Endothelial cell of umbilical vein (primary cell): Measurements from ENCODE around the gene TBCE. TPM values are rescaled to one million over a fixed set of nuclear protein-coding genes. Genes with fewer than 3 reads are reported as not detected.

ENCODE experiments used
- BruUV-seq: library from RNA; stranded (reverse); fragments of 400-500 nt; replicated peaks from 2 replicates; lab custom pipeline; 2021; lab: Mats Ljungman, UMichigan
- CTCF ChIA-PET: fragments of 300-600, 350-600 bp; sonication (Branson Sonifier 250); formaldehyde crosslinking; loops from one replicate; lab custom pipeline; 2021; ENCODE audit warnings: antibody characterized with exemption, inconsistent platforms; lab: Charles Lee
- POLR2A ChIA-PET: fragments of 300-600, 350-600 bp; sonication (Branson Sonifier 250); formaldehyde crosslinking; loops from one replicate; lab custom pipeline; 2021; ENCODE audit warnings: antibody characterized with exemption, inconsistent platforms; lab: Charles Lee
- DNase-seq: peaks from one replicate; pipeline ENCODE4 v3.0.0-alpha.2; 2011; ENCODE audit warnings: low read depth, low spot score
- FAIRE-seq: peaks from 2 replicates; lab custom pipeline; 2011; peaks lifted over from hg19 to GRCh38; lab: Jason Lieb, UNC
- H2AFZ ChIP-seq: 2 replicates; pipeline ENCODE4 v1.6.0; 2012; ENCODE audit warnings: low read depth, low read length, control low read depth, inconsistent platforms
- H3K27ac ChIP-seq: 2 replicates; pipeline ENCODE4 v1.5.1; 2011; ENCODE audit warnings: low read depth, mild to moderate bottlenecking, control low read depth, low read length, moderate library complexity; ENCODE audit not compliant: insufficient read depth
- H3K27me3 ChIP-seq, 2 experiments: 2 replicates each; pipeline versions ENCODE4 v1.6.0 to v1.6.1; 2011; ENCODE audit warnings: low read length in 2 of 2, mixed read lengths in 1 of 2; ENCODE audit not compliant: control insufficient read depth in 2 of 2, insufficient read depth in 2 of 2
- H3K36me3 ChIP-seq, 2 experiments: 2 replicates in 1 of 2; 3 replicates in 1 of 2; pipeline ENCODE4 v1.5.1; 2011; ENCODE audit warnings: low read length in 2 of 2, mild to moderate bottlenecking in 1 of 2, moderate library complexity in 1 of 2; ENCODE audit not compliant: control insufficient read depth in 2 of 2, insufficient read depth in 2 of 2; ENCODE audit errors: extremely low read depth in 1 of 2
- H3K4me1 ChIP-seq: 3 replicates; pipeline ENCODE4 v1.5.1; 2011; ENCODE audit warnings: mild to moderate bottlenecking, low read length; ENCODE audit not compliant: control insufficient read depth, insufficient read depth; ENCODE audit errors: extremely low read depth
- H3K4me2 ChIP-seq: 2 replicates; pipeline ENCODE4 v1.6.1; 2011; ENCODE audit warnings: low read length, control low read depth, mixed read lengths; ENCODE audit not compliant: insufficient read depth
- H3K4me3 ChIP-seq, 3 experiments: fragments of 200-600 bp in 1 of 3; sonication (generic), shearing (Covaris generic) in 1 of 3; replicated peaks in 1 of 3; 2 replicates each; pipeline ENCODE4 v1.5.1; 2011 to 2016; ENCODE audit warnings: control low read depth in 3 of 3, low read length in 3 of 3, mild to moderate bottlenecking in 2 of 3, inconsistent platforms in 1 of 3, low read depth in 1 of 3, moderate library complexity in 1 of 3; ENCODE audit not compliant: insufficient read depth in 1 of 3
- H3K79me2 ChIP-seq: 2 replicates; pipeline ENCODE4 v1.6.0; 2012; ENCODE audit warnings: low read length, inconsistent platforms; ENCODE audit not compliant: control insufficient read depth, insufficient read depth
- H3K9ac ChIP-seq: replicated peaks from 2 replicates; pipeline ENCODE3; 2011; ENCODE audit warnings: low read length, control low read depth; ENCODE audit not compliant: insufficient read depth; ENCODE audit errors: extremely low read depth
- H3K9me1 ChIP-seq: replicated peaks from 3 replicates; pipeline ENCODE4 v1.6.0; 2011; ENCODE audit warnings: mild to moderate bottlenecking, low read length; ENCODE audit not compliant: control insufficient read depth, insufficient read depth; ENCODE audit errors: extremely low read depth
- H3K9me3 ChIP-seq: replicated peaks from 2 replicates; pipeline ENCODE4 v1.5.1; 2012; ENCODE audit warnings: low read length, inconsistent platforms; ENCODE audit not compliant: control insufficient read depth, insufficient read depth
- H4K20me1 ChIP-seq: replicated peaks from 2 replicates; pipeline ENCODE3; 2011; ENCODE audit warnings: mild to moderate bottlenecking, low read length; ENCODE audit not compliant: control insufficient read depth, insufficient read depth; ENCODE audit errors: extremely low read depth
- CTCF ChIP-seq, 2 donors: IDR thresholded peaks; 1 replicate in 1 of 2; 2 replicates in 1 of 2; pipeline ENCODE4 v1.5.1; 2011; ENCODE audit warnings: low read length in 2 of 2, mild to moderate bottlenecking in 2 of 2, moderate library complexity in 2 of 2, control low read depth in 1 of 2, inconsistent platforms in 1 of 2, low read depth in 1 of 2; ENCODE audit not compliant: insufficient read depth in 1 of 2; ENCODE audit errors: extremely low read depth in 1 of 2
- EZH2 ChIP-seq: IDR thresholded peaks from 2 replicates; pipeline ENCODE4 v1.6.1; 2012; ENCODE audit warnings: borderline replicate concordance, low read depth, mild to moderate bottlenecking, moderate library complexity, low read length, inconsistent platforms; ENCODE audit not compliant: severe bottlenecking
- FOS ChIP-seq: IDR thresholded peaks from 2 replicates; pipeline ENCODE4 v1.6.1; 2011; ENCODE audit warnings: mild to moderate bottlenecking, low read length, moderate library complexity, borderline replicate concordance; ENCODE audit not compliant: insufficient read depth
- GATA2 ChIP-seq: IDR thresholded peaks from 2 replicates; pipeline ENCODE4 v1.7.0; 2011; ENCODE audit warnings: low read depth, mild to moderate bottlenecking, moderate library complexity, mixed read lengths, low read length; ENCODE audit not compliant: insufficient read length, insufficient read depth
- JUN ChIP-seq: IDR thresholded peaks from 2 replicates; pipeline ENCODE4 v1.6.1; 2011; ENCODE audit warnings: borderline replicate concordance, low read depth; ENCODE audit not compliant: insufficient read length, insufficient read depth
- MAX ChIP-seq: IDR thresholded peaks from 2 replicates; pipeline ENCODE4 v1.6.1; 2011; ENCODE audit not compliant: insufficient read depth, insufficient read length
- MYC ChIP-seq: IDR thresholded peaks from one replicate; pipeline ENCODE4 v1.6.1; 2011; ENCODE audit warnings: mild to moderate bottlenecking, low read depth, low read length
- POLR2A ChIP-seq: IDR thresholded peaks from 2 replicates; pipeline ENCODE4 v1.6.1; 2012; ENCODE audit warnings: low read depth, mild to moderate bottlenecking, control low read depth, low read length
- POLR2AphosphoS5 ChIP-seq: IDR thresholded peaks from 2 replicates; pipeline ENCODE4 v1.6.1; 2012; ENCODE audit warnings: low read depth, mild to moderate bottlenecking, control low read depth, low read length, moderate library complexity; ENCODE audit not compliant: insufficient read depth
- dilution Hi-C: fragments of 300-500 bp; cut with MboI; formaldehyde crosslinking; loops from one replicate; pipeline ENCODE4 v1.15.0; 2019; ENCODE audit warnings: low sequenced_read_pairs; ENCODE audit not compliant: extremely low pct_ligation_motif_present
- intact Hi-C: fragments of 100-400 bp; cut with micrococcal nuclease; formaldehyde crosslinking; loops from one replicate; pipeline ENCODE4 v1.10.0; 2022
- polyA plus RNA-seq, 4 experiments: library from polyadenylated mRNA; depleted of rRNA in 3 of 4; stranded (reverse) in 3 of 4; unstranded in 1 of 4; fragments of >200 nt; gene quantifications; 2 replicates each; pipeline versions ENCODE4 v1.2.1 to v1.2.3, GENCODE V29; 2011 to 2012; ENCODE audit warnings: missing spikeins in 1 of 4
- total RNA-seq: library from RNA; stranded (reverse); gene quantifications from 2 replicates; pipeline ENCODE4 v1.2.3, GENCODE V29; 2021

Gene TBCE
- total and polyA plus RNA-seq, 2 donors (not counting 3 experiments of a cell fraction or from before 2014, with no cell fraction given) = 13.7 to 32.6 TPM

GRCh38 chr1:235407419-235407818, 40.2 kb downstream of the TBCE start:
- ChIA-PET POLR2A (no interaction called here), CTCF (interaction anchor here (1.6 kb wide), 1 partner anchor 9 kb away, joined by 6 read pairs; no protein-coding TSS in a partner anchor)
- H3K79me2 ChIP-seq = no peaks in the 10 kb centered on the region
- no peaks in the 10 kb centered on the region for H3K27me3 ChIP-seq
- dilution Hi-C loops = no loop called here
- no peaks in the 10 kb centered on the region for H3K36me3 ChIP-seq
- TF ChIP-seq MAX = no peak
- TF ChIP-seq JUN = no peak
- TF ChIP-seq MYC = no peak
- no peak for TF ChIP-seq POLR2AphosphoS5
- TF ChIP-seq CTCF (IDR thresholded peaks at IDR 0.05; ENCODE audit: extremely low read depth in 1 of 2, insufficient read depth in 1 of 2, low read depth in 1 of 2, low read length in 2 of 2) = no peak
- TF ChIP-seq FOS = no peak
- TF ChIP-seq GATA2 = no peak
- no peak for TF ChIP-seq POLR2A
- no peak for TF ChIP-seq EZH2
- no peak overlapping the region for H2AFZ ChIP-seq
- no peak overlapping the region for H3K4me3 ChIP-seq
- no peaks in the 10 kb centered on the region for H3K9me3 ChIP-seq
- H3K4me1 ChIP-seq = no peaks in the 10 kb centered on the region
- intact Hi-C loops = no loop called here
- no peak overlapping the region for H3K4me2 ChIP-seq
- H3K9me1 ChIP-seq = no peaks in the 10 kb centered on the region
- no peak overlapping the region for H3K27ac ChIP-seq
- no peak for FAIRE-seq
- BruUV-seq = no TSS peak
- H4K20me1 ChIP-seq = no peaks in the 10 kb centered on the region
- DNase-seq = no peak
- H3K9ac ChIP-seq = no peak overlapping the region
